Stimulated activated CD8-positive, alpha-beta memory T cell treated with anti-CD3 and anti-CD28 coated beads, Interleukin-7, amount 100 ng/mL, for 4 hours (primary cell): ENCODE measurements around the gene IL1A.

Source experiments
- DNase-seq, 2 donors: peaks; one replicate each; pipeline ENCODE4 v3.0.0-alpha.2; 2020; ENCODE audit warnings: low read depth in 2 of 2

IL1A gene

GRCh38 chr2:112762276-112762675, 22.0 kb downstream of the IL1A start:
- no peak for DNase-seq

- no peak for DNase-seq
These were observed 24.1 kb downstream of the IL1A start for GRCh38 chr2:112760149-112760548.

GRCh38 chr2:112758711-112759110, 25.6 kb downstream of the IL1A start:
- no peak for DNase-seq

GRCh38 chr2:112757265-112757664, 27.0 kb downstream of the IL1A start:
- no peak for DNase-seq

- DNase-seq, result no peak
These were observed 28.1 kb downstream of the IL1A start for GRCh38 chr2:112756207-112756606.

DNA sequence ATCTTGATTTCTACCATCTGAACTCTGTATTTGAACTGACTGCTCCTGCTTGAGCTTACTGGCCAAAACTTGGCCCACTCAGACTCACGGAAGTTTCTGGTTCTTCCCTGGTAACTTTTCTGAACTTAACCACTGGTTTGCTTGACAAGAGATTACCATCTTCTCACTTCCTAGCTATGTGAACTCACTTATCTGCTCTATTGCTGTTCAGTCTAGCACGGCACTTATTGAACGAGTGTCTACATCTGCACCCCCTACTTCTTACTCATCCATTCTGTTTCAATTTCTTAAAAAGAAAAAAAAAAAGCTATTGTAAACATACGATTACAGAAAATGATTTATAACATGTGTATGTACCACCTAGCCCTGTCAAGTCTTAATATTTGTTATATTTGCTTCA, 28.8 kb downstream of the IL1A start:
- no peak for DNase-seq

DNA sequence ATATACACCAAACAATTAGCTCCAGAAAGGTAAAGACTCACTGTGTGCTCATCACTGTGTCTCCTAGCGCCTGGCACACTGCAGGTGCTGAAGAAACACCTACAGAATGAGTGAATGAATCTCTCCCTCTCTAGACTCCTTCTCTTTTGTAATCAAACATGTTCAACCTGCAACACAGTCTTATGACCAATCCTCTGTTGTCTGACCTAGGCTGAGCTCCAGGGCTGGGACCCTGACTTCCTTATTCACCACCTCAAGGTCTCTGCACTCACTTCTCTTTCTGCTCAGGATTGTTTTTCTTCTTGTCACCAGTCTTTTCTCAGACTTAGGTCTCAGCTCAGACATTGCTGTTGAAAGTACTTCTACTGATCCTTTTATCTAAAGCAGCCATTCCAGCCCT, 29.7 kb downstream of the IL1A start:
- DNase-seq, result no peak

DNA sequence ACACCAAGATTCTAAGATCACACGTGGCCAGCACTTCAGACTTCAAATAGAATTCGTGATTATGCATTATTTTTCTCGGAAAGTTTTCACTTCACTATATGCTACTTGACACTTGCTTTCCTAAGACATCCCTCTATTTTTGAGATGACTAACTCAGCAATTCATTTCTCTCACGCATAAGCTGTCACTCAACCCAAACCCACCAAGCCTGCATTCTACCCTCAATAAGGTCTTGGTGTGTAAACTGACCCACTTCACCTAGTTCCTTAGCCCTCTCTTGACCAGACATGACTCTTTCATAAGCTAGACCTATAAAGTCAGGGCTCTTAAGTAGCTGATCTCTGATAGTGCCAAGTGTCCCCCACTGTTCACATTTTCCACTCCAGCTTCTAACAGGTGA, 31.6 kb downstream of the IL1A start:
- no peak for DNase-seq

GRCh38 chr2:112751451-112752197, 32.7 kb downstream of the IL1A start:
- DNase-seq, result no peak

- no peak for DNase-seq
These were observed 33.8 kb downstream of the IL1A start for GRCh38 chr2:112750560-112750843.

- peak; percentile 63 to 67 for DNase-seq
These were observed 34.3 kb downstream of the IL1A start for GRCh38 chr2:112749755-112750559.

GRCh38 chr2:112740527-112740926, 43.8 kb downstream of the IL1A start:
- DNase-seq, result no peak

DNA sequence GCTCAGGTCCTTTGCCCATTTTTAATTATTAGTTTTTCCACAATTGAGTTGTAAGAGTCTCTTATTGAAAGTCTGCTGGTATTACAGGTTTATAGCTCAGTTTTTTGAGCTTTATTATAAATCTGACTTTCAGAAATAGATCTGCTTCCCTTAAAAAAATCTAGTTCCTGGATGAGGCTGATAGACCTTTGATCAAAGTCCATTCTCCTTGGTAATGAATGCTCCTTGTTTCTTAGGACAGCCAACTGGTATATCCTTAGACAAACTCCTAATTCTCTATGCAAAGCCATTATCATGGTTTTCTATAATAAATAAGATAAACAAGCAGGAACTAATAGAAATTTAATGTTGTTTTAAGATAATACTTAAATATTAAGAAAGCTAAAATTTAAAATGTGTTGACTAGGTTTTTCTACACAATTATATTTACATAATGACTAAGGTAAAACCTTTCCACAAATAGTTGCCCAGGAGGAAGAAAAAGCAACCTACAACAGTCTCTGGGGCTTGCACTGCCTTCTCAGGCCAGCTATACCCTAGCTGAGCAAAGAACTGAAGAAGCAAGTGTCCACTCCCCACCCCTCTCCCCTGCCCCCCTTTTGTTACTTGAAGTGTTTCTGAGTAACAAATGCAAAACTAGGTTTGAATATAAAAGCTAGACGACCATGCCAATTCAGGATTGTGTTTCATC, 46.6 kb downstream of the IL1A start:
- no peak for DNase-seq

GRCh38 chr2:112733871-112734270, 50.4 kb downstream of the IL1A start:
- DNase-seq, result no peak

DNA sequence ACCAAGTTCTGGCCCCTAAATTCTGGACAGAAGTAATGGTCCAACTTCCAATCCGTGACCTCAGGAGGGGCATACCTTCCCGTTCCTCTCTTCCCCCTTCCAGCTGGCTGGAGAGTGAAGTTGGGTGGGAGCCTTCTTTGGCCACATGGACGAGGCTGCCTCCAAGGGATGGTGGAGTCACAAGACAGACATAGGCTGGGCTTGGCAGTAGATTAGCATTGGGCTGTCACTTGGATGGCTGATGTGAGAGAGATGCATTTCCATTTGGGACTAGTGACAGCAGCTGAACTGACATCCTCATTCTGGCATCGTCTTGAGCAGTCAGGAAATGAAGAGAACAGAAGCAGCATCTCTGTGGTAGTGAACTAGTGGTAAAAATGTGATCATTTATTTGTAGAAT, 50.8 kb downstream of the IL1A start:
- no peak for DNase-seq

- DNase-seq, result no peak
These were observed 52.8 kb downstream of the IL1A start for GRCh38 chr2:112731479-112731878.

- DNase-seq, result no peak
These were observed 53.5 kb downstream of the IL1A start for GRCh38 chr2:112730791-112731190.

- no peak for DNase-seq
These were observed 54.1 kb downstream of the IL1A start for GRCh38 chr2:112730216-112730615.

- DNase-seq, result no peak
These were observed 55.7 kb downstream of the IL1A start for GRCh38 chr2:112728378-112729175.

DNA sequence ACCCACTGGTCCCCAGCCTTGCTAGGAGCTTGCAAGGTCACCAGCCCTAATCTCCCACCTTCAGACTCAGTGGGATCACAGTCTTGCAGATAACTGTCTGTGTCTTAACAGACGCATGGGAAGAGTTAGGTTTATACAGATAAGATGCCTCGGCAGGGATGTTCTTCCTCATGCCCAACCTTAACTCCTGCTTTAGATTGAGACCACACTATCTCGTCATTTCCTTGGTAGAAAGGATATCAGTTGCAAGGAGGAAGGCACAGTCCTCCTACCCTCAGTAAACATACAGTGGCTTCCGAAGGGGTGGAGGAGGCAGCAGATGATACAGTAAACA, 56.3 kb downstream of the IL1A start:
- DNase-seq, result no peak

DNA sequence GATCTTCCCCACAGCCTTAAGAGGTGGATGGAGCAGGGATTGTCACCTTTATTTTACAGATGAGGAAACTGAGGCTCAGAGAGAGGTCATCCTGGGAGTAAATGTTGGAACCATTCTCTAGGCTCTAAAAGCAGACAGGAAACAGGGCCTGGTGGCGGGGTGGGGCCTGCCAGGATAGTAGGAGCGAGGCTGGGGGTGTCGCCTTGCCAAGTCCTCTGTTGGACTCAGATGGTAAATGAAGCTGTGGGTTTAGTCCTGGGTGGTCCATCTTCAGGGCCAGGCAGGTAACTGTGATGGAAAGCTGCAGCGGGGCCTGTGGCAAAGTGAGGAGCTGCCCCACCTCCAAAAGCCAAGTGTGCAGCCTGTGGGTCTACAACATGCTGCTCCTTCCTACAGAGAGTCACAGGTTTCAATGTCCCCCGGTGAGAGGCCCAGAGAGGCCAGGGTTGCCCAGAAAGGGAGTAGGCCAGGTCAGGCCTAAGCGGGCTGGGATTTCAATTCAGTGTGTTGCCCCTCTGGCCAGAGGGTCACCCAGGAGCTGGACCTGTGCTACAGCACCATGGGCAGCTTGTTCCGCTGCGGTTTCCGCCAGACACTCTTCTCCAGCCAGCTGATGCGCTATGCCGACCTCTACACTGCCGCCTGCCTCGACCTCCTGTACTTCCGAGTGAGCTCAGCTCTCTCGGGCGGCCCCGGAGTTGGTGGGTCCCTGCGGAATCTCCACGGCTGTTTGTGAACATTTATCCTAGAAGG, 56.8 kb downstream of the IL1A start:
- no peak for DNase-seq
